ENCODE results near the gene MAN1C1. TPM values are rescaled to one million over a fixed set of nuclear protein-coding genes. Genes with fewer than 3 reads are reported as not detected.

Gene MAN1C1
- total RNA-seq, 1 experiment from 2014 or later = 1.2 TPM

GRCh38 chr1:25810341-25811299, 194.0 kb downstream of the MAN1C1 start:
- TF ChIP-seq RAD21 (IDR thresholded peaks at IDR 0.05; ENCODE audit: low read depth) = peak; percentile 95
- peak; percentile 29; the same call in 1 of the 2 replicates for TF ChIP-seq POLR2AphosphoS5 (IDR thresholded peaks at IDR 0.05; ENCODE audit: low read depth, low read length)
- no peak for TF ChIP-seq ELF1 (IDR thresholded peaks at IDR 0.05; ENCODE audit: borderline replicate concordance, low read depth)
- TF ChIP-seq, protein P1, sequence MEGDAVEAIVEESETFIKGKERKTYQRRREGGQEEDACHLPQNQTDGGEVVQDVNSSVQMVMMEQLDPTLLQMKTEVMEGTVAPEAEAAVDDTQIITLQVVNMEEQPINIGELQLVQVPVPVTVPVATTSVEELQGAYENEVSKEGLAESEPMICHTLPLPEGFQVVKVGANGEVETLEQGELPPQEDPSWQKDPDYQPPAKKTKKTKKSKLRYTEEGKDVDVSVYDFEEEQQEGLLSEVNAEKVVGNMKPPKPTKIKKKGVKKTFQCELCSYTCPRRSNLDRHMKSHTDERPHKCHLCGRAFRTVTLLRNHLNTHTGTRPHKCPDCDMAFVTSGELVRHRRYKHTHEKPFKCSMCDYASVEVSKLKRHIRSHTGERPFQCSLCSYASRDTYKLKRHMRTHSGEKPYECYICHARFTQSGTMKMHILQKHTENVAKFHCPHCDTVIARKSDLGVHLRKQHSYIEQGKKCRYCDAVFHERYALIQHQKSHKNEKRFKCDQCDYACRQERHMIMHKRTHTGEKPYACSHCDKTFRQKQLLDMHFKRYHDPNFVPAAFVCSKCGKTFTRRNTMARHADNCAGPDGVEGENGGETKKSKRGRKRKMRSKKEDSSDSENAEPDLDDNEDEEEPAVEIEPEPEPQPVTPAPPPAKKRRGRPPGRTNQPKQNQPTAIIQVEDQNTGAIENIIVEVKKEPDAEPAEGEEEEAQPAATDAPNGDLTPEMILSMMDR (IDR thresholded peaks at IDR 0.05 in 2 of 3, conservative IDR thresholded peaks at IDR 0.05 in 1 of 3; ENCODE audit: borderline replicate concordance in 1 of 3, insufficient read depth in 1 of 3, low read depth in 2 of 3, low read length in 2 of 3) = peak; percentile 77 to 93 (median 91)
- RAD21 ChIA-PET (ENCODE audit: low non-redundant PET in 1 of 2, low total read pairs in 2 of 2, uncharacterized antibody in 2 of 2, unreplicated experiment in 2 of 2) = interaction anchor here in 1 of 2 experiments (1.0 to 1.4 kb wide), 2 partner anchors 202 to 307 kb away, joined by 3 read pairs; no protein-coding TSS in a partner anchor
- peak; percentile 81 for ATAC-seq
- no TSS peak for BruUV-seq (replicated peaks)
- no peak overlapping the region for H3K4me2 ChIP-seq (ENCODE audit: low read length)
- no peaks in the 10 kb centered on the region for H3K79me2 ChIP-seq (ENCODE audit: insufficient read depth, low read length)
- no peak overlapping the region for H2AFZ ChIP-seq (ENCODE audit: low read depth, low read length, poor library complexity, severe bottlenecking)
- no peak overlapping the region; the same call in 1 of the 2 replicates for H3K27ac ChIP-seq (ENCODE audit: low read depth, low read length)
- H3K36me3 ChIP-seq (ENCODE audit: control insufficient read depth in 1 of 2, insufficient read depth in 2 of 2, low read length in 2 of 2) = no peaks in the 10 kb centered on the region; a peak in 1 of 4 replicates
- no peak for DNase-seq (ENCODE audit: low read depth, low spot score)
- H3K4me3 ChIP-seq (replicated peaks in 1 of 2; ENCODE audit: low read depth in 1 of 2, low read length in 2 of 2) = no peak overlapping the region
- intact Hi-C loops (cut with micrococcal nuclease) = loop anchor here (1.0 to 10.0 kb wide), 2 partner anchors 306 to 556 kb away; no protein-coding TSS in a partner anchor
- CTCF ChIA-PET = interaction anchor here (0.6 to 2.1 kb wide), 8 partner anchors 10 to 963 kb away, joined by 3 to 11 read pairs (median 6); partner anchors contain the start of gene SELENON
- H3K27me3 ChIP-seq (ENCODE audit: insufficient read depth, low read length) = no peaks in the 10 kb centered on the region
- POLR2A ChIA-PET = no interaction called here
- no peaks in the 10 kb centered on the region for H4K20me1 ChIP-seq (ENCODE audit: insufficient read depth)
- H3K4me1 ChIP-seq (ENCODE audit: control insufficient read depth in 1 of 2, insufficient read depth in 2 of 2, low read length in 2 of 2) = peaks cover 0 to 4% of the 10 kb centered on the region in 2 experiments; a peak in 1 of 4 replicates
- no peak overlapping the region for H3K9ac ChIP-seq (ENCODE audit: low read length)
- H3K9me2 ChIP-seq (ENCODE audit: insufficient read depth) = no peaks in the 10 kb centered on the region
- H3K9me3 ChIP-seq (ENCODE audit: control insufficient read depth in 1 of 2, insufficient read depth in 1 of 2, low read depth in 1 of 2, low read length in 2 of 2) = no peaks in the 10 kb centered on the region

All from HCT116 (cell line).